NCI-H510A treated with DMSO at 0.1 percent for 48 hours (cell line): ENCODE measurements around the gene NEDD8.

Experiments used
- DNase-seq: peaks from one replicate; lab custom pipeline; 2025; lab: John Stamatoyannopoulos, UW

Gene NEDD8

DNA sequence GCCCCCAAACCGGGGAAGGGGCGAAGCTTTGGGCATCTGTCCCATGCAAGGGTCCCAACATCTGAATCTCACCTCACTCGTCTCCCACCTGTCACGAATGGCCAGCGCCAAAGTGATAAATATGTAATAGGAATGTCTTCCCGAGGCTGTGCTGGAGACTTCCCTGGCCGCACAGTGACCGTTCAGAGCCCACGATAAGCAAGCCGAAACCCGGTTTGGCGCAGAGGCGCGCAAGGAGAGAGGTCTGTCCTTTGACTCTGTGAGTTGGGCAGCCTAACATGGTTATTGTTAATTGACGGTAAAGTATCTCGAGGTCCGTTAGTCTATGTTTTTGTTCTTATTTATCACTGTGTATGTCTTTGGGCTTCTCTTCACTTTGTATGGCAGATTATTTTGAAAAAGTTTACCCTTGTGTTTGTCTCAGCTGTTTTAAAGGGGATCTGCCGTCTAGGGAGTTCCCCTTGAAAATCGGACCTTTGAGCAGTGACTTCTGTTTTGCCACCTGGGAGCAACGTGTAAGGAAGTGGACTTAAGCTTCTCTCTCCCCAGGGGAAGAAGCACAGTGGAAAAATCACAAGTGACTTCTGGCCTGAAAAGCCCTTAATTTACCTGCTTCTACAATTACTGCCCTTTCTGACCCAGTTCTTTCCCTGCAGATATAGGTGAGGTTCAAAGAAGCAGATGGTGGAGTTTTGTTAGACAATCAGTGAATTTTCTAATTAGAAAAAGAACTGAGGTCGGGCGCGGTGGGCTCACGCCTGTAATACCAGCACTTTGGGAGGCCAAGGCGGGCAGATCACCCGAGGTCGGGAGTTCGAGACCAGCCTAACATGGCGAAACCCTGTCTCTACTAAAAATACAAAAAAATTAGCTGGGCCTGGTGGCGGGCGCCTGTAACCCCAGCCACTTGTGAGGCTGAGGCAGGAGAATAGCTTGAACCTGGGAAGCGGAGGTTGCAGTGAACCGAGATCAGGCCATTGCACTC is 35.8 kb downstream of the NEDD8 start:
- DNase-seq = no peak

DNA sequence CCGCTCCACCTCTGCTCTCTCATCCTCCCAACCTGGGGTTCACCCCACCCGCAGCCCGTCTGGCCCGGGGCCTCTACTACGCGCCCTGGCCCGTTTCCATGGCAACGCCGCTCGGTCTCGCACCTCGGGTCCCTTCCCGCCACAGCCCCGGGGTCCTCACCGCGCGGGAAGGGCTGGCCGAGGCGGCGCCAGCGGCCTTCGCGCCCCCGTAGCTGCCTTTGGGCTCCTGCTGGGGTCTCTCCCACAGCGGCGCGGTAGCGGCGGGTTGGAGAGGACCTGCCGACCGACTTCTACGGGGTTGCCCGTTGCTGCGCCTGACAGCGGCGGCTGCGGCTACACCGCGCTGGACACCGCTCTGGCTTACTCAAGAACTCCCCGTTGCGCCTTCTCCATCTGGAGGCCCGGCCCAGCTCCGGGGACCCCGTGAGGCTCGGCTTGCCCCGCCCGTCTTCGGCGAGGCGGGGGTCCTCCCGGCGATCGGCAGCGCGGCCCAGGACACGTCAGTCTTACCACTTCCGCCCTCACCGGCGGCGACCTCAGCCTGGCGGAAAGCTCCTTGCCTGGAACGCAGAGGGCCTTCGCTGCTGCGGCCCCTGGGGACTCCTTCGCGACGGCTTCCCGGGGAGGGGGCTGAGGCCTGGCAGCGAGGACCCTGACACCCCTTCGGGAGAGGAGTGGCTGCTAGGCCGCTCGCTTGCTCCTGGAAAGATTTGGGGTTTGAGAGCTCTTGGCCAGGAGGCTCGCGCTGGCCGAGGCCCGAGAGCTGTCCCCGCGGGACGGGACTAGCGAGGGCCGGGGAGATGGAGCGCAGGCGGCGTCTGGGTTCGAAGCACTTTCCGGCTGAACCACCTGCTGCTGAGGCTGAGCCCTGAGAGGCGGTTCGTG is 36.7 kb downstream of the NEDD8 start, which contains the start of gene TM9SF1:
TSS of gene TM9SF1 (minus strand) at position 256 of the 885 bp plus-strand sequence. CDS start 422 bp downstream, outside the sequence.
- peak; percentile 39 for DNase-seq

DNA sequence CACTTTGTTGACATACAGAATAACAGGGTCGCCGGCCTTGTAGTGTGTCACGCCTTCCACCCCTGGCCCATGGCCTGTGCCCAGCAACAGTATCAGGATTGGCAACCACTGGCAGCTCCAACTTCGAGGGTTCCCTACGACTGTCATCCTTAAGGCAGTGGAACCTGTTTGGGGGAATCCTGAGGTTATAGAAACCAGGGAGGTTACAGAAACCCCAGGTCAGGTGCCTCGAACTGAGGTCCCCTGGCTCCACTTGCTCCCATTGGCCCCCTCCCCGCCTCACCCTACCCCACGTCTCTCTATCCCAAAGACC is 37.3 kb downstream of the NEDD8 start:
- no peak for DNase-seq

DNA sequence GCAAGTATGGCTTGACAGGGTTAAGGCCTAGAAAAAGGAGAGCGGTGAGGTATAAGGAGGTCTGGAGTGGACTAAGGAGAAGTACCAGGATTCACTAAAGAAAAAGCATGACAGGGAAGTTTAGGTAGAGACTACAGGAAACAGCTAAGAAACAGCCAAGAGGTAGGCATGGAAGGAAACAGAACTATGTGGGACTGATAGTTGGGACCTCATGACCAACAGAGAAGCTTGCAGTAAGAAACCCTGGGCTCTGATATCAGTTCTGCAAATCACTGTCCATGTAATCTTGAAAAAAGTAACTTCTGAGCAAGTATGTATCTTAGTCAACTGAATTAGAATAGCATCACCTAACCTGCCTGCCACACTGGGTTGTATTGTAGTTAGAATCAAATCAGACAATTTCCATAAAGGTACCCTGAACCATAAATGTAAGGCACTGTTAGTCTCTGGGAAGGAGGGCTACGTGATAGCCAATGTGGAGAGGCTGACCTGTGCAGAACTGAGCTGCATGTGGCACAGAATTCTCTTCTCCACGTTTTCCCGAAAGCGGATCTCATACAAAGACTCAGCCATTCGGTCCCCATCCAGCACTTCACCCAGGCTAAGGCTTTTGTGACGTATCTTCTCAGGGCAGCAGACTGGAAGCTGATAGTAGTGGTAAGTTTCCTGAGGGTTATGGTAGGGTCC is 37.8 kb downstream of the NEDD8 start:
- no peak for DNase-seq

DNA sequence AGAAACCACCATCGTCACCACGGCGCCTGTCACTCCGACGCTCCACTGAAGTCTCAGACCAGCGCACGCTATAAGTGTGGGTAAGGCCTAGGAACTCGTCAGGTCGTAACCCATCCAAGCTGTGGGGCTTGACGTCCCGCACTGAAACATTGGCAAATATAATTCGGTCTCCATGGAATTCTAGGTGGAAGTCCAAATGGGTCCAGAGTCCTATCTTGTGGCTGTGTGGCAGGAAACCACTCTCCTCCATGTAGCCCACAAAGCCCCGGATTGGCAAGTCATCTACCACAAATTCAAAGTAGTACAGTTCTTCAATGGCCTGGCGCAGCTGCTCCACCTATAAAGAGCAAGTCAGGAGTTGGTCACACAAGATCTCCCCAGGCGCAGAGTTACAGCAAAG is 39.2 kb downstream of the NEDD8 start:
- no peak for DNase-seq

DNA sequence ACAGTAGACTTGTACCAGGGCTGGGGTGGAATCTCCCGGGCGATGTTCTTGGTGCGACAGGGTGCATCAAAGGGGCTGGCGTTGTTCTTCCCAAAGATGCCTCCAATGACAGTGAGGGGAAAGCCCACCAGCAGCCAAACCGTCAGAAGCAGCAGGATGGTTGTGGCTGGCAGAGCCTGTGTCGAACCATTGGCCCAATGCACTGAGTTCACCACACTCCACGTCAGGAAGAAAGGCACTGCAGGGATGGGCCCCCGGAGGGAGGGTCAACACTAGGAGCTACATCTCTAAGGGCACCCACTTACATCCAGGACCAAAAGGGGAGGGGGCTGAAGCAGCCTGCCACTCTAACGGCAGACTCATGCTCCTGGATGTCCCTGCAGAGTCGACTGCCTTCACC is 41.8 kb downstream of the NEDD8 start:
- no peak for DNase-seq

DNA sequence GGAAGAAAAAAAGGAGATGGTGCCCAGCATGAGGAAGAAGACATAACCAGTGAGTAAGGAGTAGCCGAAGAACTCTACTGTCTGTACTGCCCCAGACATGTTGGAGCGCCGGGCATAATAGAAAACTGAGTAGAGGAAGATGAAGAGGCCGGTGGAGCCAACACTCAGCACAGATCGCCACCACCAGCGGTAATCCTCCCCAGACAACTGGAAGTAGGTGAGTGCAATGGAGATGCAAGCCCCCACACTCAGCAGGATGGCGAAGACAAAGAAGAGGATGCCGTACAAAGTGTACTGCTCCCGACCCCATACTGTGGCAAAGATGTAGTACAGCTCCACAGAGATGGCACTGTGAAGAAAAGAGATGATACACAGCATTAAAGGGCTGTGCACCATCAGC is 42.7 kb downstream of the NEDD8 start:
- DNase-seq = no peak

DNA sequence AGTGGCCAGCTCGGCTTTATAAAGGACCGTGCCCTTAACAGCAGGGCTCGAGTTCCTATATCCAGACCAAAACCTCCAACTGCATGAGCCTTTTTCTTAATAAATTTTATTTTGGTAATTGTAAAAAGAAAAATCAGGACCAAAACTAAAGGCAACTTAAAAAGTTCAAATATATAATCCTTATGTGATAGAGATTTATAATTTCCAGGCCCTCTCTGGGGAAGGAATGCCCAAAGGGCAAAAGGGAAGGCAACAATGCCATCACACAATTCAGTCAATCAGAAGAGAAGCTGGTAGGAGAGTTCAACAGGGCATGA is 43.1 kb downstream of the NEDD8 start:
- DNase-seq = no peak

DNA sequence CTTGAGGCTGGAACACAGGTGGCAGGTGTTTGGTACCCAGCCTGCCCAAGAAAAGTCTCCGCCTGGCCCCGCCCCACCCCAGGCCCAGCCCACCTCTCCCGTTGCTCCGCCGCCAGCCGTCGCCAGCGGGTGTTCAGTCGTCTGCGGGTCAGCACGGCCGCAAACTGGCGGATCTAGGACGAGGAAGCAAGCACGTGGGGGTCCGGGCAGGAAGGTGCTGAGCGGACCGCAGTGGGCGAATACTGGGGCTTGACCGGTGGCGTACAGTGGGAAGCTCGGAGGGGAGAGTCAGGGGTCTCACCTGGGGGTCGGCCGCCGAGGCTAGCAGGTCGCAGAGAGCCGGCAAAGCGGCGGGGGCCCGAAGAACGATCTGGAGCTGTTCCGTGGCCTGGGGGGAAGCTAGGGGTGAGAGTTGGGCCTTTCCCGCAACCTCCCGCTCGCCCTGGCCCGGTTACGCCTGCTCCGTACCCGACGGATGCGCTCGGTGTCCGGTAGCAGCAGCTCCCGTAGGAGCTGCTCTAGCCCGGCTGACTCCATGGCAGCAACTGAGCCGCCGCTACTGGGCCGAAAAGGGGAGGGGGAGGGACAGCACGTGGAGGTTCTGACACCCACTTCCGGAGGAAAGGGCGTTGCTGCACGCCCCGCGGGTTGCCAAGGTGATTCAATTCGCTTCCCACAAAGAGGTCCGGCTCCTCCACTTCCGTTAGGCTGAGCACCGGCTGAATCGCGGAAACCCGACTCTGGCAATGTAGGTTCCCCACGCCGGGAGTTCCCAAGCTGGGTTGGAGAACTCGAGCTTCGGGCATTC is 43.7 kb downstream of the NEDD8 start, which contains the start of gene IPO4:
TSS of gene IPO4 (minus strand) at position 566 of the 808 bp plus-strand sequence. CDS start at position 537, 29 bp downstream.
- DNase-seq = peak; percentile 96

DNA sequence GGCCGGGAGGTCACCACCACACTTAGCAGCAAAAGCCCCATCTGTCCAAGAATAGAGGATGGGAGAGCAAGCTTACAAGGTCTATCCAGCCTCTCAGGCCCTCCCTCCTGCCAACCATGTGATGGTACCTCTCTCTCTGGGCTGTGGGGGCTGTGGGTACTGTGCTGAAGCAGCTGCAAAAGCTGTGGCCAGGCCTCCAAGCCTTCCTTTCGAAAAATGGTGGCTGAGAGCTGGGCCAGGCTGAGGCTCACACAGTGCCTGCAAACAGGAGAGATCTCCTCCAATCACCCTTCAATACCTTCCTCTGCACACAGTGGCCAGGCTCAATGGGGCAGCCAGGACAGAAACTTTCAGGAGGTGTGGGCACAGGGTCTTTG is 44.6 kb downstream of the NEDD8 start:
- DNase-seq = no peak

DNA sequence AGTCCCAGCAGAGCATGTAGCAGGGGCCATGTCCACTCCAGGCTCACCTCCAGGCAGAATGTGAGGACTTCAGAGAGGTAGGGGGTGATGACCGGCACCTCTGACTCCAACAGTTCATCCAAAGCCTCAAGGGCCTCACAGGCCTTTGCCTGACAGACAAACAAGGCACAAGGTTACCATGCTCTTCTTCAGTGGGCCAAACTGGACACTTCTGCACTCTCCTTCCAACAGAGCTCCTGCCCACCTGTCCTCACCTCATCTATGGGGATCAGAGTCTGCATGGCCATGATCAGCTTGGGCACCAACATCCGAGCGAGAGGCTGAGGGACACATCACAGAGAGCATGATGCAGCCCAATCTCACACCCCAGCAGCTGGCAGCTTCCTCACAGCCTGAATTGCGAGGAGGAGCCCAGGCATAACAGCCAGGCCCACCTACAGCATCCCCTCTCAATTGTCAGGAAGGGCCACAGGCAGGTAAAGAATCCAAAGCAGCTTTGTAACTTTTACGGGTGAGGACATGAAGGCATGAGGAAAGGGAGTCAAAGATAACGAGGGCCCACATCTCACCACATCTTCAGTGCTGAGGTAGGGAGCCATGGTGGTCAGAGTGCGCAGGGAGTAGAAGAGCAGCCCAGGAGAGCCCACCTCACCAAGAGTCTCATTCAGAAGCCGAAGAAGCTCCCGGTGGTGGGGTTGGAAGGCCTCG is 45.2 kb downstream of the NEDD8 start:
- no peak for DNase-seq

DNA sequence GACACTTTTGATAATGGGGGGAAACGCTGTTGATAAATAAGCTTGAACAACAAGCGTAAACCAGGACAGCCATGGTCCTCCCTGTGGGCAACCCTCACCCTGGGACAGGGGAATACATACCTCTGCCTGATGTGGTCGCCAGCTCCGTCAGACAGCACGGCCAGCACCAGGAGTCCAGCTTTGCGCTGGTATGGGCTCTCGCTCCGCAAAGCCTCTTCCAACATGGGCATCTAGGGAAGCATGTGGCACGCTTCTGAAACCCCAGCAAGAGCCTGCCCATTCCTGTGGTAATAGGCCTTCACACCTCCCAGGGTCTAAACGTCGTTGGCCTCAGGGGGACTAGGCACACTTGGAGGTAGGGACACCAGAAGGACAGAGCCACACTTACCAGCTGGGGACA is 46.4 kb downstream of the NEDD8 start:
- DNase-seq = no peak

DNA sequence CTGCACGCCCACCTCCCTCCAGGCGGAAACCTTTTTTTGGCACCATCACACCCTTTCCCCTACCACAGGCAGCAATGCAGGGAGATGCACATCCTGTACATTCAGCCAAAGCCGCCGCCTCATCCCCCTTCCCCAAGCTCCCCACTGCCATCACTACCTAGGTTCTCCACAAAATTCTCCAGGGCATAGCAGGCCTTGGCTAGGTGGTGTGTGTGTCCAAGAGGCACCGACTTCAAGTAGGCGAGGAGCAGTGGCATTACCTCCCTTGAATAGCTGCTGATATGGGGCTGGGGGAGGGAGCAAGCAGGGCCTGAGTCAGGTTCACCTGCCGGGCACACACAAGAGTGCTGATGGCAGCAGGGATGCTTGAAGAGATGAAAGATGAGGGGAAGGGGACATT is 47.1 kb downstream of the NEDD8 start:
- DNase-seq = no peak

DNA sequence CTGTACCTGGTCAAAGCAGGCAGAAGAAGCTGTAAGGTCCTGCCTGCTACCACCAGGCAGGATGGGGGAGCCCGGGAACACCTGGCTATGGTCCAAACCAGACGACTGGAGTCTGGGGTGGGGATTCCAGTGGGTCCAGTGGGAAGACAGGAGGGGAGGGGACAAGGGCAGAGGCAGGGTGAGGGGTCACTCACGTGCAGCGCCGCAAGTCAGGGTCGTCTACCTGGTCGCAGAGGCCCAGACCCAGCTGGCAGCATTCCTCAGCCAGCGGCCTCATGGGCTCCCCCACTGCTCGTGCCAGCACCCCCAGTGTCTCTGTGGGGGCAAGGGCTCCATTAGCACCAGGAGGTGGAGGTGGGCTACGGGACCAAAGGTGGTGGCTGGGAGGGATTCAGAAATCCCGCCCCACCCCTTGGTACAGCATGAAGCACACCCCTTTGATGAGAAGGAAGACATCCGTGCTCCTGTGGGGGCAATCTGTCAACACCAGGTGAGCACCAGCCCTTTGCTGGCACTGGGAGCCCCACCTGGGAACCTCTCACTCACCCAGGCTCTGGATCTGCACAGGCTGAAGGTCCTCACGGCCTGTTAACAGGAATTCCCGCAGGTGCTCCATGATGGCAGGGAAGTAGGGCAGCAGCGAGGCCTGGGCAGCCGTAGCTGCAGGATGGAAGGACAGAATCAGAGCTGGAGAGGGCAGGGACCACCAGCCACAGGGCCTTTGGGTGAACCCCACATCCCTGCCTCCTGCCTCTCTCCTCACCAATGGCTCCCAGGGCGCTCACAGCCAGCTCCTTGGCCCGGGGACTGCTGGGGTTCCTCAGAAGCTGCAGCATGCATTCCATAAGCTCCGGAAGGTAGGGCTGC is 47.8 kb downstream of the NEDD8 start:
- DNase-seq = no peak

DNA sequence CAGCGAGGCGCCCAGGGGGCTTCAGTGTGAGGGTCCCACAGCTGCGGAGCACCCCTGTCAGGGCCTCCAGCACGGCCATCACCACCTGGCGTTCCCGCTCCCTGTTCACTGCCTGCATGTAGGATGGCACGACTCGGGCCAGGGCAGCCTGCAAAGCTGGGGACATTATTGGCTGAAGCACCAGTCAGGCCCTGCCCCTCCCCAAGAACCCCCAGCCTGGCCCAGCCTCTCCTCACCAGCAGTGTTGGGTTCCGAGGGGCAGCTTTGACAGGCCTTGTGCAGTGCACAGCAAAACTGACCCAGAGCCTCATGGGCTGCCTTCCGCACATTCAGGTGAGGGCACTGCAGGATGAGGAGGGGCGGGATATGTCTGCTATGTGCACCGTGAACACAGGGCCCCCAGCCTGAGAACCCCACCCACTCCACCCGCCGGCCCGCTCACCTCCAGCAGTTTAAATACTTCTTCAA is 49.1 kb downstream of the NEDD8 start:
- no peak for DNase-seq

DNA sequence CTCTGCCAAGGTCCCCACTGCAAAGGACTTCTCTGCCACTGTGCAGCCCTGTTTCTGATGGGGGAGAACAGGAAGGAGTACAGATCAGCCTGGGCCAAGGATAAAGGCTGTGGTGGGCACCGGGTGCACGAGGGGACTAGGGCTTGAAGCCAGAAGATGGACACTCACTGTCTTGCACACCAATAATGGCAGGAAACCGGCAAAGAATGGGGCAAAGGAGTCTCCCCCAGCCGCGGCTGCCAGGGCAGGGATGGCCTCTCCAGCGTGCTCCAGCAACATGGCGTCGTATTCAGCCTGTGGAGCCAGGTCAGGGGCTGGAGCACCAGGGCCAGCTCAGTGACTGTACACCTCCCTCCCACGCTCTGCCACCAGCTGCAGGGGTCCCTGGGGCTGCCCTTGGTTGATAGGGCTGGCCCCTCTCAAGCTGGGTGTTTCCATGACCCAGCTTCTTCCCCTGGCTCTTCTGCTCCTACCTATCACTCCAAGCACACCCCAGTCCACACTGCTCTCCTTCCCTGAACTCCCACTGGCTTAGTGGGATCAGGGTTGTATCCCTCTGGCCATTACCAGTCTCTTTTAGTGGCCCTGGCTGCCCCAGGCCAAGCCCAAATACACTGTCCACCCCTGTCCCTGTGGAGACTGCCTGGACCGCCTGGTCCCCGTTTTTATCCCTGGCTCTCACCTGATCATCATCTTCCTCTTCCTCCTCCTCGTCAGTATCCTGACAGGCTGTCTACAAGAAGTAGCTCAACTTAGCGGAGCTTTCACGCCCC is 49.9 kb downstream of the NEDD8 start:
- no peak for DNase-seq

DNA sequence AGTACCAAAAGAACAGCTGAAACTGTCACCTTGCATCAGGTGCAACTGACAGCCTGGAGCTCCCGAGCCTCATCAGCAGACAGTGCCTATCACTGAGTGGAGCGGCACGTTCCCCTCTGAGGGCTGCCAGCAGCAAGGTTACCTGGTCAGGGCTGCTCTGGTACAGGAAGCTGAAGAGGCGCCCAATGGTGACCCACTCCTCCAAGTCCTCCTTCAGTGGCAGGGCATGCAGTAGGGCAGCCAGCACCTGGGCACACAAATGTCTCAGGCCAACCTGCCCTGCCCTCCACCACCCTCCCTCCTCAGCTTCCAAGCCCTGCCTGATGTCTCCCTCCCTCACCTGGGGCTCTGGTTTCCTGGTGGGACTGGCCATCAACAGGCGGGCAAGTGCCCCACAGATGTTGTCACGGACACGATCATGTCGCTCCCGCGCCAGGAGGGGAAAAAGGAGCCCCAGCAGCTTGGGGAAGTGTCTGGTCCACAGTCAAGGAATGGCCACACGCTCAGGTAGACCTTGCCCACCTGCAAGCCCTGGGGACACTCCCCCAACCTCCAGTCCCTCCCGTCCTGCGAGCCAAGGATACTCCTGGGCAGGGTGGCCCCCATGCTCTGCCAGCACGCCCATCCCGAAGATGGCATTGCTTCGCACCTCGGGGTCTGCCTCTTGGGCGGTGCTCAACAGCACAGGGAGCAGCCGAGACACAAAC is 50.6 kb downstream of the NEDD8 start:
- no peak for DNase-seq
